ENCODE data around the gene TESK1.
"Not testable (repeated sequence)": the region's sequence is repeated elsewhere in the genome, so short reads cannot be mapped to it uniquely, and the experiment has no call there.

Gene TESK1

DNA sequence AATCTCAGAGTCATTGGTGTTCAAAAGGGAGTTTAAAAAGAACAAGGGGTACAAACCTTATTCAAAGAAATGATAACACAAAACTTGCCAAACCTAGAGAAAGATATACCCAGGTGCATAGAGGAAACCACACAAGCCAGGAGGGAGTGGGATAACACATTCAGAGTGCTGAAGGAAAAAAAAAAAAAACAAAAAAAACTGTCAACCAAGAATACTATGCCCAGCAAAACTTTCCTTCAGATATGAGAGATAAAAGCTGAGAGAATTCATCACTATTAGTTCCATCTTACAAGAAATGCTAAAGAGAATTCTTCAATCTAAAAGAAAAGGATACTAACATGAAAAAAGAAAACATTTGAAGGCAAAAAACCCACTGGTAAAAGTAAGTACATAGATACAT, 11.5 kb upstream of the TESK1 start:
- H3K9me3 Mint-ChIP-seq, result peaks cover 25% of the 10 kb centered on the region
- H3K27ac Mint-ChIP-seq, result no peak overlapping the region
- no peaks in the 10 kb centered on the region for H3K27me3 Mint-ChIP-seq (ENCODE audit: low read depth)
- TF ChIP-seq, protein P1, sequence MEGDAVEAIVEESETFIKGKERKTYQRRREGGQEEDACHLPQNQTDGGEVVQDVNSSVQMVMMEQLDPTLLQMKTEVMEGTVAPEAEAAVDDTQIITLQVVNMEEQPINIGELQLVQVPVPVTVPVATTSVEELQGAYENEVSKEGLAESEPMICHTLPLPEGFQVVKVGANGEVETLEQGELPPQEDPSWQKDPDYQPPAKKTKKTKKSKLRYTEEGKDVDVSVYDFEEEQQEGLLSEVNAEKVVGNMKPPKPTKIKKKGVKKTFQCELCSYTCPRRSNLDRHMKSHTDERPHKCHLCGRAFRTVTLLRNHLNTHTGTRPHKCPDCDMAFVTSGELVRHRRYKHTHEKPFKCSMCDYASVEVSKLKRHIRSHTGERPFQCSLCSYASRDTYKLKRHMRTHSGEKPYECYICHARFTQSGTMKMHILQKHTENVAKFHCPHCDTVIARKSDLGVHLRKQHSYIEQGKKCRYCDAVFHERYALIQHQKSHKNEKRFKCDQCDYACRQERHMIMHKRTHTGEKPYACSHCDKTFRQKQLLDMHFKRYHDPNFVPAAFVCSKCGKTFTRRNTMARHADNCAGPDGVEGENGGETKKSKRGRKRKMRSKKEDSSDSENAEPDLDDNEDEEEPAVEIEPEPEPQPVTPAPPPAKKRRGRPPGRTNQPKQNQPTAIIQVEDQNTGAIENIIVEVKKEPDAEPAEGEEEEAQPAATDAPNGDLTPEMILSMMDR (IDR thresholded peaks at IDR 0.05; ENCODE audit: unreplicated experiment in 3 of 3), result no peak
- H3K4me3 Mint-ChIP-seq, result no peak overlapping the region
- H3K4me1 Mint-ChIP-seq, result no peaks in the 10 kb centered on the region
- H3K36me3 Mint-ChIP-seq (ENCODE audit: low read depth), result peaks cover 18% of the 10 kb centered on the region

DNA sequence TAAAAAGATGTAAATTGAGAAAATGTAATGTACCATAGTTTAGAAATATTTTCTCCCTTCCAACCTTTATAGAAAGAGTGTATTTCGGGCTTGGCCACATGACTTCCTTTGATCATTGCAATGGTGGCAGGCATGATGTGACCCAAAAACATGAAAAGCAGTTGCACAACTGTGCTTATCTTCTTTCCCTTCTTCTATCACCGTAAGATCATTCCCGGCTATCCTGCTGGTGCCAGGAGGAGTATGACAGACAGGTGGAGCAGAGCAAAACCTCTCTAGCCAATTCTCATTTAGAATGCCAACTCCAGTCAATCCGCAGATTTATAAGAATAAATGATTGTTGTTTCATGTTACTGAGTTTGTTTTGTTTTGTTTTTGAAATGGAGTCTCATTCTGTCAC, 10.6 kb upstream of the TESK1 start:
- TF ChIP-seq, protein P1 (IDR thresholded peaks at IDR 0.05; ENCODE audit: unreplicated experiment in 3 of 3), result no peak
- no peak overlapping the region for H3K27ac Mint-ChIP-seq
- H3K36me3 Mint-ChIP-seq (ENCODE audit: low read depth), result peaks cover 18% of the 10 kb centered on the region
- H3K4me1 Mint-ChIP-seq, result no peaks in the 10 kb centered on the region
- no peaks in the 10 kb centered on the region for H3K27me3 Mint-ChIP-seq (ENCODE audit: low read depth)
- peaks cover 20% of the 10 kb centered on the region for H3K9me3 Mint-ChIP-seq
- no peak overlapping the region for H3K4me3 Mint-ChIP-seq

DNA sequence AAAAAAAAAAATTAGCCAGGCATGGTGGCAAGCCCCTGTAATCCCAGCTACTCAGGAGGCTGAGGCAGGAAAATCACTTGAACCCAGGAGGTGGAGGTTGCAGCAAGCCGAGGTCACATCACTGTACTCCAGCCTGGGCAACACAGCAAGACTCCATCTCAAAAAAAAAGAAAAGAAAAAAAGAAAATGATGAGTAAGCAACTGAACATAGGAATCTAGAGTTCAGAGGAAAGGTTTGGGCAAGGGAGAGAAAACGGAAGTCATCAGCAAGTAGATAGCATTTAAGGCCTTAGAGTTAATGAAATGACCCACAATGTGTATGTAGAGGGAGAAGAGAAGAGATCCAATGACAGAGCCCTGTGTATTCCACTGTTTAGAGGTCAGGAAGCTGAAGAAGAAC, 8.2 kb upstream of the TESK1 start:
- not testable (repeated sequence) for H3K27me3 Mint-ChIP-seq (ENCODE audit: low read depth)

DNA sequence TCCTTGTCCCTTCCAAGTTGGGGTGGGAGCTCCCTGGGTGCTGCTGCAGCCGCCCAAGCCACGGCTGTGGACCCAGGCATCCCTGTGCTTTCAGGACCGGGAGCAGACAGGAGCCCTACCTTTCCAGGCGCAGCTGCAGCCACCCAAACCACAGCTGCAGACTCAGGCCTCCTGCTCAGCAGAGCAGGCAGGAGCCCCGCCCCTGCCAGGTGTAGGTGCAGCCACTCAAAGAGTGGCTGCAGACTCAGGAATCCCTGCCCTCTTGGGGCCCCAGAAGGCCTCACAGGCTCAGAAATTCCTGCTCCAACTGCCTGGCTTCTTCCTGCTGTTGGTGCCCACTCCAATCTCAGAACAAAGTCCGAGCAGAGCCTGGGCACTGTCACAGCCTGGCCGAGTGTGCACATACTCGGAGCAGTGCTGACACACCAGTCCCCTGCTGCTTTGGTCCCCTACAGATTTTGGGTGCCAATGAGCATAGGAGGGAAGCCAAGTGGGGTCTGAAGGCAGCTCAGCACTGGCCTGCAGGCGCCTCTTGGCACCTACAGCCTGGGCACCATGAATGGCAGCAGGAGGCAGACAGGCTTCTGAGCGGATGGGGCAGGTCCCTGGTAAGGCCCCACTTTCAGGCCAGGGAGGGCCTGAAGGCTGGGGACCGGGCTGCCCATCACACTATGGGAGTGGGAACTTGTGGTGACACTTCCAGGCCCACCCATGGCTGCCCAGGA, 6.0 kb upstream of the TESK1 start:
- Mint-ChIP-seq H3K4me1 (peaks cover 17% of the 10 kb centered on the region), H3K27ac (no peak overlapping the region), H3K4me3 (no peak overlapping the region), H3K27me3 (ENCODE audit: low read depth) (no peaks in the 10 kb centered on the region), H3K36me3 (ENCODE audit: low read depth) (peaks cover 9% of the 10 kb centered on the region), H3K9me3 (peaks cover 4% of the 10 kb centered on the region)
- TF ChIP-seq, protein P1 (IDR thresholded peaks at IDR 0.05; ENCODE audit: unreplicated experiment in 3 of 3), result no peak

More for the DNA sequence above, 8.2 kb upstream of the TESK1 start:
- not testable (repeated sequence) for H3K27ac Mint-ChIP-seq, H3K4me3 Mint-ChIP-seq, H3K4me1 Mint-ChIP-seq
- Mint-ChIP-seq H3K9me3 (peaks cover 19% of the 10 kb centered on the region), H3K36me3 (ENCODE audit: low read depth) (peaks cover 14% of the 10 kb centered on the region)

DNA sequence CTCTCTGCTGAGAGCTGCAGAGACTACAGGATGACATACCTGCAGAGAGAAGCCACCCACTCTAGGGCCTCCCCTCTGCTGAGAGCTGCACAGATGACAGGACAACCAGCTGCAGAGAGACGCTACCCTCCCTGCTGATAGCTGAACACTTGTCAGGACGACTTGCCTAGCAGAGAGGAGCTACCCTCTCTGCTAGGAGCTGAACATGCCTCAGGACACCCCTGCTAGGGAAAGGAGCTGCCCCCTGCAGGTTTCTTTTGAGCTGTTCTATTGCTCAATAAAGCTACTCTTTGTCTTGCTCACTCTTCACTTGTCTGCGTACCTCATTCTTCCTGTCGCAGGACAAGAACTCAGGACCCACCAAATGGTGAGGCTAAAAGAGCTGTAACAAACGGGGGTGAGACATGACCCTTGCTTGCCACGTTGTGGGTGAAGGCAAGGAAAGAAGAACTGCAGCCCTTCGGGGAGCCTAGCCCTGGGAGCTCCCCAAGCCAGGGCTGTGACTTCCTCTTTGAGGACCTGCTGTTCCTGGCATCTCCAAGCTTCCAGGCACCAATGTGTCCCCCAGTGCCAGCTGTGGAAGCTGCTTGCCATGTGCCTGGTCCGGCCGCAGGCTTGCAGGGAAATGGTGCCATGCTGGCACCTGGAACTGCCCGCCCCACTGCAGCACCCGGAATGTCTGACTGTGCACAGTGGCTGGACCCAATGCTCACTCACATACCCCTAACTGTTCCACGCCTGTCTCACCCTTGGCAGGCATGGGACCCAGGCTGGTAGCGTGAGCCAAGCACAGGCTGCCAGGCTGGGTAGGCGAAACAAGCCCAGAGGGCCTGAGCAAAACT, 5.1 kb upstream of the TESK1 start:
- H3K9me3 Mint-ChIP-seq, result no peaks in the 10 kb centered on the region
- peaks cover 4% of the 10 kb centered on the region for H3K36me3 Mint-ChIP-seq (ENCODE audit: low read depth)
- no peaks in the 10 kb centered on the region for H3K27me3 Mint-ChIP-seq (ENCODE audit: low read depth)
- H3K27ac Mint-ChIP-seq, result no peak overlapping the region
- TF ChIP-seq, protein P1 (IDR thresholded peaks at IDR 0.05; ENCODE audit: unreplicated experiment in 3 of 3), result no peak
- peaks cover 22% of the 10 kb centered on the region for H3K4me1 Mint-ChIP-seq
- no peak overlapping the region for H3K4me3 Mint-ChIP-seq

DNA sequence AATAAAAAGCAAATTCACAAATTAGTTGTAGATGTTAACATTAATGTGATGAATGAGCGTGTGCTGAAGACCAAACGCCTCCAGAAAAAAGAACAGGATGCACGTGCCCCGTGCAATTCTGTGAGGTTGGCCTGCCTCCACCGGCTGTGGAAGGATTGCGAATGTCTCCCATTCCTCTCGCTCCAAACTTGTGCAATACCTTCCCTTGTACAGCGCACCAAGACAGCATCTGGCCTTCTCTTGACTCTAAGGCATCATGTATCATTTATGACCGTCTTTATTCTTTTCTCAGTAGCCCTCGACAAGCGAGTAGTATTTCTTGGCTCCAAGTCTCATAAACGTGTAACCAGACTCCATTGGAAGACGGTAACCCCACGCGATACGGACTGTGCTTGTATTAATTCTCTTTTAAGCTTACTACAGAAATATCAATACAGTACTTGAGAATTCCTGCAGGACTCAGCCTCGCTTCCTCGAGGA, 1.5 kb upstream of the TESK1 start:
- Mint-ChIP-seq H3K9me3 (no peaks in the 10 kb centered on the region), H3K36me3 (ENCODE audit: low read depth) (peaks cover 17% of the 10 kb centered on the region), H3K4me3 (peak overlapping the region; percentile 94 to 99 (median 94)), H3K27ac (peak overlapping the region; percentile 95 to 100 (median 99)), H3K27me3 (ENCODE audit: low read depth) (no peaks in the 10 kb centered on the region), H3K4me1 (peaks cover 34% of the 10 kb centered on the region)
- TF ChIP-seq, protein P1 (IDR thresholded peaks at IDR 0.05; ENCODE audit: unreplicated experiment in 3 of 3), result no peak

Data from nephron (organoid).